Adrenal gland (tissue), 5 donors: ENCODE results near the gene ELF5.

ENCODE experiments used
- CTCF ChIP-seq, 6 experiments: fragments of 450-650 bp in 4 of 6; fragments of 200-600 bp in 2 of 6; sonication (generic) in 1 of 6; IDR thresholded peaks; 1 replicate in 5 of 6; 2 replicates in 1 of 6; pipeline versions ENCODE4 v1.5.1 to v1.8.0; 2016 to 2021; ENCODE audit warnings: antibody characterized with exemption in 6 of 6, mild to moderate bottlenecking in 2 of 6, moderate library complexity in 1 of 6
- POLR2A ChIP-seq, 2 donors: fragments of 450-650 bp; IDR thresholded peaks; one replicate each; pipeline ENCODE4 v1.6.1; 2017; ENCODE audit warnings: antibody characterized with exemption in 2 of 2, mild to moderate bottlenecking in 2 of 2, moderate library complexity in 1 of 2
- donor health status: DM: no; HTN: no; CAD: no.

DNA sequence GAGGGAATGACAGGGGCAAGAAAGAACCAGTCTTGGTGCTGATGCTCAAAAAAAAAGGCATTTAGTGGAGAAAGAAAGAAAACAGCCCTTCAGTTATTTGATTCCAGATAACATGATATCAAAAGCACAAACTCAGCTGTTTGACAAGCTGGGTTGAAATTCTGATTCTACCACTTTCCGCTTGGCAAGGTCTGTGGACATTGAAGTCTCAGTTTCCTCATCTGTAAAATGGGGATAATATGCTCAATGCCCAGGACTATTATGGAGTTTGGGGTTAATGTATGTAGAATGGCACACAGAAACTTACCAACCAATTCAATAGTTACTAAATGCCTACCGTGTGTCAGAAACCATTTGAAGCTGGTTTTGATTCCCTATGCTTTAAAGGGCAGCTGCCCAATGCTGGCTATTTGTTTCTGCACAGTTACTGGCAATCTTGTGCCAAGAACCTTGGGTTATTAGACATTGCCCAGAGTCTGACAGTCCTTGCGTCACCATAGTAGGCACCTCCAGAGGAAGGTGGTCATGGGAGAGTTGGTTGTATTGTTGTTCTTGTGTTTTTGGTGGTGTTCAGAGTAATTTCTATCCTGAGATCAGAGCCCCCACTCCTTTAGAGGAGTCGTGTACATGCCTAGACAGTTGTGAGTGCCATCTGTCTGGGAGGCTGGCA, 19.5 kb downstream of the ELF5 start:
- TF ChIP-seq CTCF (IDR thresholded peaks at IDR 0.05) (no peak), POLR2A (IDR thresholded peaks at IDR 0.05) (no peak)
